PC-3 (cell line): ENCODE measurements around the gene AMMECR1.

Experiments
- EZH2 ChIP-seq: fragments of 300-600 bp; sonication (generic); IDR thresholded peaks from one replicate; pipeline ENCODE4 v1.6.1; 2017; ENCODE audit warnings: antibody characterized with exemption, mild to moderate bottlenecking, low read length; ENCODE audit not compliant: unreplicated experiment
- EZH2phosphoT487 ChIP-seq: fragments of 300-600 bp; sonication (generic); IDR thresholded peaks from 2 replicates; pipeline ENCODE4 v1.6.1; 2018; ENCODE audit warnings: mild to moderate bottlenecking, antibody characterized with exemption, low read length, borderline replicate concordance
- TF ChIP-seq, protein P1 (sequence below): fragments of 300-600 bp; sonication (generic); conservative IDR thresholded peaks from 2 replicates; pipeline ENCODE4 v1.5.1; 2017; ENCODE audit warnings: antibody characterized with exemption, low read depth, mild to moderate bottlenecking, low read length

DNA sequence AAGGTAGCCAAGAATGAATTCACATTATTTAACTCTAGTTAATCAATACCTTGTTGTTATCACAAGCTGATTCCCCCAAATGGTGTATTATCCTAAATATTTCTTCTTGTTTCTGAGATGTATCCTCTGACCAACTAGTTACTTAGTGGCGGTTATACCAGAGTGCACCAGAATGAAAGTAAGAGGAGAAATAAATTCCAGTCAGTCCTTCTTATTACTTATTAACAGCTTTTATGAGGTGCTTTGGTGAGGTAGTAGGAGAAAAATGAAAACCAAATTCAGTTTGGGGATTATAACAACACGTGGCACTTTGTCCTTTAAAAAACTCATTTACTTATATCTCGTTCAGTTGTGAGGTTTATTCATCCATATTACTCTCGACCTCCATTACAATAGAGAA lies 101.9 kb downstream of the AMMECR1 start:
- TF ChIP-seq, protein P1, sequence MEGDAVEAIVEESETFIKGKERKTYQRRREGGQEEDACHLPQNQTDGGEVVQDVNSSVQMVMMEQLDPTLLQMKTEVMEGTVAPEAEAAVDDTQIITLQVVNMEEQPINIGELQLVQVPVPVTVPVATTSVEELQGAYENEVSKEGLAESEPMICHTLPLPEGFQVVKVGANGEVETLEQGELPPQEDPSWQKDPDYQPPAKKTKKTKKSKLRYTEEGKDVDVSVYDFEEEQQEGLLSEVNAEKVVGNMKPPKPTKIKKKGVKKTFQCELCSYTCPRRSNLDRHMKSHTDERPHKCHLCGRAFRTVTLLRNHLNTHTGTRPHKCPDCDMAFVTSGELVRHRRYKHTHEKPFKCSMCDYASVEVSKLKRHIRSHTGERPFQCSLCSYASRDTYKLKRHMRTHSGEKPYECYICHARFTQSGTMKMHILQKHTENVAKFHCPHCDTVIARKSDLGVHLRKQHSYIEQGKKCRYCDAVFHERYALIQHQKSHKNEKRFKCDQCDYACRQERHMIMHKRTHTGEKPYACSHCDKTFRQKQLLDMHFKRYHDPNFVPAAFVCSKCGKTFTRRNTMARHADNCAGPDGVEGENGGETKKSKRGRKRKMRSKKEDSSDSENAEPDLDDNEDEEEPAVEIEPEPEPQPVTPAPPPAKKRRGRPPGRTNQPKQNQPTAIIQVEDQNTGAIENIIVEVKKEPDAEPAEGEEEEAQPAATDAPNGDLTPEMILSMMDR: no peak
- no peak for TF ChIP-seq EZH2
- no peak for TF ChIP-seq EZH2phosphoT487
